ENCODE results near the gene FABP7.

Gene FABP7

DNA sequence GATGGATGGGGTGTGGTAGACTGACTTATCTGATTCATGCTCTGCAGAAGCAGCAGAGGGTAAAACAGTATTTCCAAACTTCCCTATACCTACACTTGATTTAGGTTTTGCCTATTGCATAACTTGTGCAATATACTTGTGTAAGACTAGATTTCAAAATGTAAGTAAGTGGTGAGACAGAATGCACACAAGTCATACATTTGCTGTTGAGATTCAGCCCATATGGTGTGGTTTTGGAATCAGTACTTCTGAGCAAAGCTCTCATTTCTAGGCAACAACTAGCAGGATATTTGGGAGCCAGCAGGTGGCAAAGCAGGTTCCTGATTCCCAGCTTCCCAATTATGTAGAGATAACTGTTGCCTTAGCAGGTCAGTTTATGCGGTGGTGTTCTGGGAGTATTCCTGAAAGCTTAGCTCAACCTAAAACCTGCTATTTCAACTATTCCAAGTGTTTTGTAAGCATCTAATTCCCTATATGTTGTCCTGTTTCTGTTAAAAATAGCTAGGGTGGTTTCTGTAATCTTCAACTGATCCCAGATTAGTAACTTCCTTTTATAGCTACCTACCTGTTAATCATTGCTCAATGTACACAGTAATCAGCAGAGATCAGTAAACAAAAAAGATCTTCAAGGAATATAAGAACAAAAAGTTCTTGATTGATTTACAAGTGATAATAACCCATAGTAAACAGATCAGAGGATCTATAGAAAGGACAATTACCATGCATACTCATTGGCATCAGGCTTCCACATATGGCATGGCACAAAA is 8.5 kb upstream of the FABP7 start:
- no peak overlapping the region for H3K4me3 ChIP-seq (ENCODE audit: low read depth, low read length)
- no peak overlapping the region for H3K9ac ChIP-seq
- H3K4me1 ChIP-seq = no peaks in the 10 kb centered on the region
- H3K27ac ChIP-seq = no peak overlapping the region
- no peaks in the 10 kb centered on the region for H3K79me2 ChIP-seq
- H3K36me3 ChIP-seq (ENCODE audit: control insufficient read depth, insufficient read depth, low read length) = no peaks in the 10 kb centered on the region
- no peaks in the 10 kb centered on the region for H3K27me3 ChIP-seq (ENCODE audit: control insufficient read depth, insufficient read depth, low read length)
- no peak overlapping the region for H2AFZ ChIP-seq
- H3K4me2 ChIP-seq (ENCODE audit: low read length) = no peak overlapping the region
- H3K9me3 ChIP-seq (ENCODE audit: control insufficient read depth, low read length) = no peaks in the 10 kb centered on the region
- TF ChIP-seq, protein P1, sequence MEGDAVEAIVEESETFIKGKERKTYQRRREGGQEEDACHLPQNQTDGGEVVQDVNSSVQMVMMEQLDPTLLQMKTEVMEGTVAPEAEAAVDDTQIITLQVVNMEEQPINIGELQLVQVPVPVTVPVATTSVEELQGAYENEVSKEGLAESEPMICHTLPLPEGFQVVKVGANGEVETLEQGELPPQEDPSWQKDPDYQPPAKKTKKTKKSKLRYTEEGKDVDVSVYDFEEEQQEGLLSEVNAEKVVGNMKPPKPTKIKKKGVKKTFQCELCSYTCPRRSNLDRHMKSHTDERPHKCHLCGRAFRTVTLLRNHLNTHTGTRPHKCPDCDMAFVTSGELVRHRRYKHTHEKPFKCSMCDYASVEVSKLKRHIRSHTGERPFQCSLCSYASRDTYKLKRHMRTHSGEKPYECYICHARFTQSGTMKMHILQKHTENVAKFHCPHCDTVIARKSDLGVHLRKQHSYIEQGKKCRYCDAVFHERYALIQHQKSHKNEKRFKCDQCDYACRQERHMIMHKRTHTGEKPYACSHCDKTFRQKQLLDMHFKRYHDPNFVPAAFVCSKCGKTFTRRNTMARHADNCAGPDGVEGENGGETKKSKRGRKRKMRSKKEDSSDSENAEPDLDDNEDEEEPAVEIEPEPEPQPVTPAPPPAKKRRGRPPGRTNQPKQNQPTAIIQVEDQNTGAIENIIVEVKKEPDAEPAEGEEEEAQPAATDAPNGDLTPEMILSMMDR (IDR thresholded peaks at IDR 0.05) = peak; percentile 25

DNA sequence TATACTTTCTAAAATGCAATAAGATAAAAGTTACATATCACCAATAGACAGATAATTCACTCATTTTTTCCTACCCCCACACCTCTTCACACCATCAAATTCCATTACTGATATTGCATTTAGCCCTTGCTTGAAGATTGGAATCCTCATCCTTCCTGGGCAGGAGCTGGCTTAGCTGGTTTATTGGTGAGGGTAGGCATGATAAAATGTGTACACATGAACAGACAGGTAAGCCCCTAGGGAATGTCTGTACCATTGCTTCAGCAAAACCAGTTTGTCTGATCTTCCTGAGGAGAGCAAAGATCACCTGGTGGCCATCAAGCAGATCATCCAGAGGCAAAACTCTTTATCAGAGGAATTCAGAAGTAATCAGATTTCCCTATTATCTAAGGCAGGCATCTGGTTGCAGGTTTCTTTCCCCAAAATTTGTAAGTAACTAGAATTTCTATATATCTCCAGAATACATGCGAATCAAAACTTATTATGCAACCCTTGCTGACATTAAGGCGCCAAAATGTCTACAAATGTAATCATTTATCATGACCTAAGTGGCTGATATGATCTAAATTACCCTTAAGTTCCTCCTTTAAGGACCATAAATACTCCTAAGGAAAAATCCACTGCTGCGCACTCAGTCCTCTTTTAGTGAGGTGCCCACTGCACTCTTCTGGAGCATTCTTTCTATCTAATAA is 6.6 kb upstream of the FABP7 start:
- no peaks in the 10 kb centered on the region for H3K9me3 ChIP-seq (ENCODE audit: control insufficient read depth, low read length)
- no peak overlapping the region for H3K4me3 ChIP-seq (ENCODE audit: low read depth, low read length)
- H3K36me3 ChIP-seq (ENCODE audit: control insufficient read depth, insufficient read depth, low read length) = no peaks in the 10 kb centered on the region
- no peaks in the 10 kb centered on the region for H3K79me2 ChIP-seq
- H3K27me3 ChIP-seq (ENCODE audit: control insufficient read depth, insufficient read depth, low read length) = no peaks in the 10 kb centered on the region
- no peak overlapping the region for H2AFZ ChIP-seq
- no peak overlapping the region for H3K4me2 ChIP-seq (ENCODE audit: low read length)
- H3K9ac ChIP-seq = no peak overlapping the region
- H3K4me1 ChIP-seq = no peaks in the 10 kb centered on the region
- TF ChIP-seq, protein P1 (IDR thresholded peaks at IDR 0.05) = no peak
- H3K27ac ChIP-seq = no peak overlapping the region

GRCh38 chr6:122775975-122776374 is 3.5 kb upstream of the FABP7 start:
- no peak overlapping the region for H3K9ac ChIP-seq
- H3K4me3 ChIP-seq (ENCODE audit: low read depth, low read length) = no peak overlapping the region
- no peaks in the 10 kb centered on the region for H3K9me3 ChIP-seq (ENCODE audit: control insufficient read depth, low read length)
- H3K27me3 ChIP-seq (ENCODE audit: control insufficient read depth, insufficient read depth, low read length) = no peaks in the 10 kb centered on the region
- TF ChIP-seq, protein P1 (IDR thresholded peaks at IDR 0.05) = no peak
- no peaks in the 10 kb centered on the region for H3K36me3 ChIP-seq (ENCODE audit: control insufficient read depth, insufficient read depth, low read length)
- H3K4me1 ChIP-seq = no peaks in the 10 kb centered on the region
- H3K27ac ChIP-seq = no peak overlapping the region
- H3K79me2 ChIP-seq = no peaks in the 10 kb centered on the region
- no peak overlapping the region for H2AFZ ChIP-seq
- no peak overlapping the region for H3K4me2 ChIP-seq (ENCODE audit: low read length)

GRCh38 chr6:122778302-122778701 is 1.2 kb upstream of the FABP7 start:
- Histone ChIP-seq H2AFZ (no peak overlapping the region), H3K9me3 (ENCODE audit: control insufficient read depth, low read length) (no peaks in the 10 kb centered on the region), H3K27me3 (ENCODE audit: control insufficient read depth, insufficient read depth, low read length) (no peaks in the 10 kb centered on the region), H3K9ac (no peak overlapping the region), H3K4me2 (ENCODE audit: low read length) (no peak overlapping the region), H3K79me2 (no peaks in the 10 kb centered on the region), H3K27ac (no peak overlapping the region), H3K4me1 (no peaks in the 10 kb centered on the region), H3K36me3 (ENCODE audit: control insufficient read depth, insufficient read depth, low read length) (no peaks in the 10 kb centered on the region), H3K4me3 (ENCODE audit: low read depth, low read length) (no peak overlapping the region)
- TF ChIP-seq, protein P1 (IDR thresholded peaks at IDR 0.05) = no peak

All from parathyroid adenoma (tissue), 2 donors.